ENCODE data around the gene APLF. TPM values are rescaled to one million over a fixed set of nuclear protein-coding genes. Genes with fewer than 3 reads are reported as not detected.
A peak's percentile ranks its signal among the peaks of the same experiment; 100 is the strongest.

Gene APLF, protein sequence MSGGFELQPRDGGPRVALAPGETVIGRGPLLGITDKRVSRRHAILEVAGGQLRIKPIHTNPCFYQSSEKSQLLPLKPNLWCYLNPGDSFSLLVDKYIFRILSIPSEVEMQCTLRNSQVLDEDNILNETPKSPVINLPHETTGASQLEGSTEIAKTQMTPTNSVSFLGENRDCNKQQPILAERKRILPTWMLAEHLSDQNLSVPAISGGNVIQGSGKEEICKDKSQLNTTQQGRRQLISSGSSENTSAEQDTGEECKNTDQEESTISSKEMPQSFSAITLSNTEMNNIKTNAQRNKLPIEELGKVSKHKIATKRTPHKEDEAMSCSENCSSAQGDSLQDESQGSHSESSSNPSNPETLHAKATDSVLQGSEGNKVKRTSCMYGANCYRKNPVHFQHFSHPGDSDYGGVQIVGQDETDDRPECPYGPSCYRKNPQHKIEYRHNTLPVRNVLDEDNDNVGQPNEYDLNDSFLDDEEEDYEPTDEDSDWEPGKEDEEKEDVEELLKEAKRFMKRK
- total RNA-seq (4.3 and 5.9 TPM in 2 replicates), polyA plus RNA-seq (3.1 and 5.3 TPM in 2 replicates)

DNA sequence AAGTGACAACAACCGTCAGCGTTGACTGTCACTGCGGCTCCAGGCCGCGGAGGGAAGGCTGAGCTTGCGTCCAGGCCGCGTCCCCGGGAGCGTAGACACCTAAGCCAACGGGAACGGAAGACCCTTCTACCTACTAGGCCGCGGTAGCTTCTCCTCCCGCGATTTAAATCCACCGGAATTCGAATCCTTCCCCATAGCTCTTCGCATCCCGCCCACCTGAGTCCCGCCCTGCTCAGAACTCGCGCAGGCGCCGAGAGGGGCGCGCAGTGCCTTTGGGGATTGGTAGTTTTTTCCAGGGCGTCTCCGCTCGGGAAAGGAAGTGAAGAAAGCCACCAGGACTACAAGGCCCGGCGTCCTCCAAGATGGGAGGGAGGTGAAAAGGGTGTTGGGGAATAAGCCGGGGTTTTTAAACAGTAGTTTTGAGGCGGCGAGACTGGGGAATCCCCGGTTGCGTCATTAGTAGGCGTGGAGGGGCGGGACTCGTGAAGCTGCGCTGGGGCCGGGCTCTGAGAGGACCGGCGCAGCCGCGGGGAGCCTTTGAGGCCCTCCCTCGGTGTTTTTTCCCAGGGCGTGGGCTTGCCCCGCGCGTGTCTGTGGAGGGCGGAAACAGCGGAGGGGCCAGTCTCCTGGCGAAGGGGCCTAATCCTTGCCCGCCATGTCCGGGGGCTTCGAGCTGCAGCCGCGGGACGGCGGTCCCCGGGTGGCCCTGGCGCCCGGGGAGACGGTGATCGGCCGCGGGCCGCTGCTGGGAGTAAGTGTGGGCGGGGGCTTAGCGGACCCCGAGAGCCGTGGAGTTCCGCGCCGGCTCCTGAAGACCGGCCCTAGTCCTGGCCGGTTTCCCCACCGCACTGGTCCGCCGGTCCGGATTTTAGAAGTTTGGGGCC is at the start of gene APLF, which contains the start of gene FBXO48:
Gene APLF, plus strand, starts transcription at position 509 of the 884 bp plus-strand sequence. Its CDS starts 147 bp downstream, at position 656.
Gene FBXO48, minus strand, starts transcription at position 218 of the 884 bp plus-strand sequence. CDS start 2,149 bp downstream, outside the sequence.
- no peaks in the 10 kb centered on the region for H3K27me3 ChIP-seq
- no peaks in the 10 kb centered on the region for H3K9me3 ChIP-seq (ENCODE audit: low read depth)
- DNase-seq (ENCODE audit: low read depth in 1 of 2, low spot score in 1 of 2): peak; percentile 99
- H3K27ac ChIP-seq: peak within 1 kb of the TSS; percentile 90
- TF ChIP-seq, protein P1, sequence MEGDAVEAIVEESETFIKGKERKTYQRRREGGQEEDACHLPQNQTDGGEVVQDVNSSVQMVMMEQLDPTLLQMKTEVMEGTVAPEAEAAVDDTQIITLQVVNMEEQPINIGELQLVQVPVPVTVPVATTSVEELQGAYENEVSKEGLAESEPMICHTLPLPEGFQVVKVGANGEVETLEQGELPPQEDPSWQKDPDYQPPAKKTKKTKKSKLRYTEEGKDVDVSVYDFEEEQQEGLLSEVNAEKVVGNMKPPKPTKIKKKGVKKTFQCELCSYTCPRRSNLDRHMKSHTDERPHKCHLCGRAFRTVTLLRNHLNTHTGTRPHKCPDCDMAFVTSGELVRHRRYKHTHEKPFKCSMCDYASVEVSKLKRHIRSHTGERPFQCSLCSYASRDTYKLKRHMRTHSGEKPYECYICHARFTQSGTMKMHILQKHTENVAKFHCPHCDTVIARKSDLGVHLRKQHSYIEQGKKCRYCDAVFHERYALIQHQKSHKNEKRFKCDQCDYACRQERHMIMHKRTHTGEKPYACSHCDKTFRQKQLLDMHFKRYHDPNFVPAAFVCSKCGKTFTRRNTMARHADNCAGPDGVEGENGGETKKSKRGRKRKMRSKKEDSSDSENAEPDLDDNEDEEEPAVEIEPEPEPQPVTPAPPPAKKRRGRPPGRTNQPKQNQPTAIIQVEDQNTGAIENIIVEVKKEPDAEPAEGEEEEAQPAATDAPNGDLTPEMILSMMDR (IDR thresholded peaks at IDR 0.05; ENCODE audit: low read depth, low read length): no peak
- H3K4me3 ChIP-seq: peak within 1 kb of the TSS; percentile 68
- no peaks in the 10 kb centered on the region for H3K36me3 ChIP-seq
- H3K4me1 ChIP-seq (ENCODE audit: low read depth): peaks cover 17% of the 10 kb centered on the region

- no peaks in the 10 kb centered on the region for H3K36me3 ChIP-seq
- peaks cover 39% of the 10 kb centered on the region for H3K4me1 ChIP-seq (ENCODE audit: low read depth)
- no peaks in the 10 kb centered on the region for H3K9me3 ChIP-seq (ENCODE audit: low read depth)
- no peaks in the 10 kb centered on the region for H3K27me3 ChIP-seq
- H3K27ac ChIP-seq: peak overlapping the region; percentile 8
- TF ChIP-seq, protein P1 (IDR thresholded peaks at IDR 0.05; ENCODE audit: low read depth, low read length): no peak
- no peak for DNase-seq (ENCODE audit: low read depth in 1 of 2, low spot score in 1 of 2)
- no peak overlapping the region for H3K4me3 ChIP-seq
These were observed 49.5 kb upstream of the APLF start for GRCh38 chr2:68417926-68418325.

GRCh38 chr2:68418419-68418818 is 49.0 kb upstream of the APLF start:
- H3K27ac ChIP-seq: peak overlapping the region; percentile 8
- H3K36me3 ChIP-seq: no peaks in the 10 kb centered on the region
- TF ChIP-seq, protein P1 (IDR thresholded peaks at IDR 0.05; ENCODE audit: low read depth, low read length): no peak
- no peaks in the 10 kb centered on the region for H3K9me3 ChIP-seq (ENCODE audit: low read depth)
- no peak overlapping the region for H3K4me3 ChIP-seq
- no peak for DNase-seq (ENCODE audit: low read depth in 1 of 2, low spot score in 1 of 2)
- no peaks in the 10 kb centered on the region for H3K27me3 ChIP-seq
- H3K4me1 ChIP-seq (ENCODE audit: low read depth): peaks cover 36% of the 10 kb centered on the region

DNA sequence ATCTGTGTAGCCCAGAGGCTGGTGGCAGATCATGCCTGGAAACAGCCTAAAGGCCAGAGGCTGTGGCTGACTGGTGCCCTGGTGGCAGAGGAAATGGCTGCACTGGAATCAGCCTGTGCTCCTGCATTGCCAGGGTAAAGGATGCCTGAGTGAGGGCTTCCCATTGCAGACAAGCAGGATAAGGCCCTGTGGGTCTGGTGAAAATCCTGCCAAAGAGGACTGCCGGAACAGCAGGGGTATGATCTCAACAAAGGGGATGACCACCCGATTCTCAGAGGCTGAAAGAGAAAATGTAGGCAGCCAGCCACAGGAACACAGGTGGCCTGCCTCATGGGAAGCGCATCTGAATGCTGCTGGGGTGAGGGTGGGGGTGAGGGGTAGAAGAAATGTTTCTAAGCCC is 48.5 kb upstream of the APLF start:
- H3K4me1 ChIP-seq (ENCODE audit: low read depth): peaks cover 31% of the 10 kb centered on the region
- H3K27me3 ChIP-seq: no peaks in the 10 kb centered on the region
- H3K36me3 ChIP-seq: no peaks in the 10 kb centered on the region
- no peaks in the 10 kb centered on the region for H3K9me3 ChIP-seq (ENCODE audit: low read depth)
- no peak for DNase-seq (ENCODE audit: low read depth in 1 of 2, low spot score in 1 of 2)
- TF ChIP-seq, protein P1 (IDR thresholded peaks at IDR 0.05; ENCODE audit: low read depth, low read length): no peak
- H3K4me3 ChIP-seq: no peak overlapping the region
- no peak overlapping the region for H3K27ac ChIP-seq

GRCh38 chr2:68420254-68420910 is 47.0 kb upstream of the APLF start:
- Histone ChIP-seq H3K36me3 (no peaks in the 10 kb centered on the region), H3K9me3 (ENCODE audit: low read depth) (no peaks in the 10 kb centered on the region), H3K4me1 (ENCODE audit: low read depth) (peaks cover 21% of the 10 kb centered on the region), H3K27ac (no peak overlapping the region), H3K4me3 (no peak overlapping the region), H3K27me3 (no peaks in the 10 kb centered on the region)
- TF ChIP-seq, protein P1 (IDR thresholded peaks at IDR 0.05; ENCODE audit: low read depth, low read length): no peak
- DNase-seq (ENCODE audit: low read depth in 1 of 2, low spot score in 1 of 2): peak in 1 of 2 donors; percentile 65
